ENCODE results near the gene GRK5.
"Not testable (repeated sequence)": the region's sequence is repeated elsewhere in the genome, so short reads cannot be mapped to it uniquely, and the experiment has no call there.

Gene GRK5

GRCh38 chr10:119207366-119207666, at the start of gene GRK5:
Gene GRK5 (plus strand): TSS chr10:119207571. CDS start chr10:119207918, 347 bp downstream.
- peak; percentile 85 for DNase-seq

GRCh38 chr10:119159332-119159731, 48.0 kb upstream of the GRK5 start:
- no peak for DNase-seq

- no peak for DNase-seq
These were observed 45.5 kb upstream of the GRK5 start for GRCh38 chr10:119161680-119162451.

- DNase-seq = no peak
These were observed 44.8 kb upstream of the GRK5 start for GRCh38 chr10:119162452-119163092.

- peak; percentile 30 for DNase-seq
These were observed 41.9 kb upstream of the GRK5 start, which contains the start of gene SFXN4 for GRCh38 chr10:119165171-119166117. Gene SFXN4 (minus strand): TSS chr10:119165714. CDS start chr10:119165647, 67 bp downstream.

GRCh38 chr10:119166118-119166500, 41.3 kb upstream of the GRK5 start:
- no peak for DNase-seq

- no peak for DNase-seq
These were observed 40.8 kb upstream of the GRK5 start for GRCh38 chr10:119166564-119166963.

GRCh38 chr10:119167041-119167440, 40.3 kb upstream of the GRK5 start:
- no peak for DNase-seq

- DNase-seq = no peak
These were observed 33.3 kb upstream of the GRK5 start for GRCh38 chr10:119174109-119174508.

- no peak for DNase-seq
These were observed 31.2 kb upstream of the GRK5 start for GRCh38 chr10:119176166-119176565.

GRCh38 chr10:119177708-119178371, 29.5 kb upstream of the GRK5 start:
- no peak for DNase-seq

GRCh38 chr10:119178372-119179119, 28.8 kb upstream of the GRK5 start, which contains the start of gene PRDX3:
Gene PRDX3 (minus strand): TSS chr10:119178812. CDS start chr10:119178790, 22 bp downstream.
- peak; percentile 68 for DNase-seq

GRCh38 chr10:119180850-119181400, 26.4 kb upstream of the GRK5 start:
- DNase-seq = not testable (repeated sequence)

GRCh38 chr10:119183664-119184412, 23.5 kb upstream of the GRK5 start:
- no peak for DNase-seq

GRCh38 chr10:119189811-119190282, 17.5 kb upstream of the GRK5 start:
- no peak for DNase-seq

- DNase-seq = no peak
These were observed 17.0 kb upstream of the GRK5 start for GRCh38 chr10:119190353-119190752.

- DNase-seq = no peak
These were observed 16.2 kb upstream of the GRK5 start for GRCh38 chr10:119190954-119191785.

- DNase-seq = no peak
These were observed 15.5 kb upstream of the GRK5 start for GRCh38 chr10:119191881-119192280.

GRCh38 chr10:119197921-119198320, 9.4 kb upstream of the GRK5 start:
- no peak for DNase-seq

GRCh38 chr10:119198438-119198837, 8.9 kb upstream of the GRK5 start:
- DNase-seq = no peak
